HG02852 (cell line): ENCODE data around the gene PER2.

ENCODE experiments used
- ATAC-seq: cut with Tn5 transposase; IDR thresholded peaks from one replicate; pipeline ENCODE4 v1.9.1; 2021; ENCODE audit warnings: mild to moderate bottlenecking, moderate library complexity; ENCODE audit not compliant: unreplicated experiment

The PER2 gene

DNA sequence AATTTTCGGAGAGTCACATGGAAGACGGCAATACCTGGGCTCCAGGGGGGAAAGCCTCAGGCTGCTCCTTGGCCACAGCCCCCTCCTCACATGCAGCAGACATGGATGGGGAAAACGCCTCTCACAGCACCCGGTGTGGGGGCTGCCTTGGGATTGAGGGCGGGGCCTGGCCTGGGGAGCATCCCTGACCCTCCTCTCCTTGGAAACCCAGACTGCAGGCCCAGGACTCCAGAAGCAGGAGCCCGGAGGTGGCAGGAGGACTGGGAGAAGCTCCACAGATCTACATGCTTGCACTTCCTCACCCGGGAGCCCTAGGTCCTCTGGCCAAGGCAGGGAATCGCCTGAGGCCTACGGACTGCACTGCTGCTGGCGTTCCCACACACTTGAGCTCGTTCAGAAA, 36.4 kb downstream of the PER2 start:
- no peak for ATAC-seq

DNA sequence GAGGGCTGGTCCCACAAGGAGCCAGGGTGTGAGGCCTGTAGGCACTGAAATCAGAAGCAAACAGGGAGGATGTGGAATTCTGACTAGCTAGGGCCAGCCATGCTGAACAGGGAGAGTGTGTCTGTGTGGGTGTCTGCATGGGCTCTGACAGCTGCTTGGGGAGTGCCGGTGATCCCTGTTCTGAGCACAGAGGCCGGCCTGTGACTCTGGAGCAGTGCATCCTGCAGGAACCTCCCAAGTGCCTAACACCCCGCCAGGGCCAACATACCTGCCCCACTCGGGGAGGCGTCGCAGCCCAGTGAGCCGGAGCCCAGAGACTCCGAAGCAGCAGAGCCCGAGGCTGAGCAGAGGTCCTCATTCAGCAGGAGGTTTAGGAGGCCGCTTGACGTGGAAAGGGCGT, 37.1 kb downstream of the PER2 start:
- ATAC-seq = no peak

DNA sequence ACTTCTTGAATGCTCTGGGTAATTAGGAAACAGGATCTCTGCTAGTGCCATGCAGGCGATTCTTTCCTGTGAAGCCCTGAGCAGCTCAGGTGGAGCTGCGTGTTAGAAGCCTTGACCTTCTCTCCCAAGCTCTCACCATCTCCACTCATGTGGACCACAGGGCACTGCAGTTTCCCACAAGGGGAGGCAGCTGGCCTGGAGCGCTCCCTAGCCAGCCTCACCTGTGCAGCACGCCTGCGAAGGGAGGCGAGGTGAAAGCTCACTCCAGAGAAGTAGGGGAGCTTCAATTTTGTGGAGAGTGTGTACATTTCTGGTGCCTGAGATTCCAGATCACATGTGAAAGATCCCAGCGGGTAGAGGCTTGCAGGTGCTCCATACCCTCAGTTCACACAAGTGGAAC, 37.5 kb downstream of the PER2 start:
- ATAC-seq = no peak

DNA sequence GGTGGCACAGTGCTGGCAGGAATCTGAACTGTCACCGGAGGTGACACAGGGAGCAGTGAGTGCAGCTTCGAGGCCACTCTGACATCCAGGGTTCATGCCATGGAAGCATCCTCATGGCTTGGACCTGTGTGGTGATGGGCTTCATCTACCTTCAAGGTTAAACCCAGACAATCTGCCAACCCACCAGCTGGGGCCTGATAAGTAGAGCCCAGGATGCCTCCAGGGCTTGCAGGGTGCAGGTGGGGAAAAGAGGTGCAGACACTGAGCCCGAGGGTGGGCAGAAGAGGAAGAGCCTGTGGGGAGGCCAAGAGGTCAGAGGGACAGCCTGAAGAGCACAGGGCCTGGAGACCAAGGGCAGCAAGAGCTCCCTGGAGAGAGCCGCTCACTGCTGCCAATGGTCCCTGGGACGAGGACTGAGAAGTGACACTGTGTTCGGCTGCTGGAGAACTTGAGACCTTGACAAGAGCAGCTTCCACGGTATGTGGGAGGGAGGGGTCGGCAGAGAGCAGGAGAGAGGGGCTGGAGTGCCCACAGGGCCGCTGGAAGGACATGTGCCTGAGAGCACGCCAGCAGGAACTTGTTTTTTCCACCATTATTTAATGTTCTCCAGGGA, 40.5 kb downstream of the PER2 start:
- ATAC-seq = no peak

DNA sequence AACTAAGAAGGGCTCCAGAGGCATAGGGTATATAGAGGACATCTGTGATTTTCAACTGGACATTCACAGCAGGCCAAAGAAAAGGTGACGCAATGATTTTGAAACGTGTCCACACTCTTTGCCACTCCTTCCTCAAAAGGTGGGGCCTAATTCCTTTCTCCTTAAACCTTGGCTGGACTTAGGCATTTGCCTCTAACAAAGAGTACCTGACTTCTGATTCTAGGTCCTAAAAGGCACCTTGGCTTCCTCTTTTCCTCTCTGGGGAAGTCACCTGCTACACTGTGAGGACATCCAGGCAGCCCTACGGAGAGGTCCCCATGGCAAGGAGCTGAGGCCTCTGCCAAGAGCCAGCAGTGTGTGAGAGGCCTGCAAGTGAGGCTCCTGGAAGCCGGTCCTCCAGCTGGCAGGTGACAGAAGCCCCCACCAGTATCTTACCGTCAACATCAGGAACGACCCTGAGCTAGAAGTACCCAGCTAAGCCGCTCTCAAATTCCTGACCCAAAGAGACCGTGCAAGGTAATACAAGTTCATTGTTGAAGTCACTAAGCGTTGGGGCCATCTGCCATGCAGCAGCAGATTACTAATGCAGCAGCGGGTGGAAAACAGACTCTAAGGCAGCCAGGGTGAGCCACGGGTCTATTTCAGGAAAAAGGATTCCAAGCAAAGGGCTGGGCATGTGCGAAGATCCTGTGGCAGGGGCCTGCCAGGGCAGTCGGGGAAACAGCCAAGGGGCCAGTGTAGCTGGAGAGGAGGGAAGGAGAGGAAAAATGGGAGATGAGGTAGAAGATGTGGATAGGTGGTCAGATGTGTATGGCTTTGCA, 41.2 kb downstream of the PER2 start:
- ATAC-seq = no peak

GRCh38 chr2:238244151-238244550, 44.3 kb downstream of the PER2 start:
- no peak for ATAC-seq

GRCh38 chr2:238243496-238244076, 44.8 kb downstream of the PER2 start:
- ATAC-seq = no peak

GRCh38 chr2:238242731-238243495, 45.5 kb downstream of the PER2 start:
- no peak for ATAC-seq

DNA sequence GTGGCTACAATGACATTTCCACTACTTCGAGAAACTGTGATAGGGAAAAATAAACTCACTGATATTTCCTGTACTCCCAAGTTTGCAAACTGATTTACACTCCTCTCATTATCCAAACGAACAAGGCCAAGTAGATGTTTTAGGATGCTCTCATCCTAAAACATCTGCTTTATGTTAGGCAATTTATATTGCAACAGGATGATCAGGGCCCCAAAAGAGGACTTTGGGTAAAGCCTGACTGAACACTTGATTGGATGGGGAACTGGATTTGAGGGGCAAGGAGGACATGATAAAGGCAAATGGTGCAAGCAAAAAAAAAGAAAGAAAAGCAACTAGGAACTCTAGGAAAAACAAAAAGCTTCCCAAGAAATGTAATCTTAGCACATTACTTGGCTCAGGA, 46.4 kb downstream of the PER2 start:
- ATAC-seq = no peak

DNA sequence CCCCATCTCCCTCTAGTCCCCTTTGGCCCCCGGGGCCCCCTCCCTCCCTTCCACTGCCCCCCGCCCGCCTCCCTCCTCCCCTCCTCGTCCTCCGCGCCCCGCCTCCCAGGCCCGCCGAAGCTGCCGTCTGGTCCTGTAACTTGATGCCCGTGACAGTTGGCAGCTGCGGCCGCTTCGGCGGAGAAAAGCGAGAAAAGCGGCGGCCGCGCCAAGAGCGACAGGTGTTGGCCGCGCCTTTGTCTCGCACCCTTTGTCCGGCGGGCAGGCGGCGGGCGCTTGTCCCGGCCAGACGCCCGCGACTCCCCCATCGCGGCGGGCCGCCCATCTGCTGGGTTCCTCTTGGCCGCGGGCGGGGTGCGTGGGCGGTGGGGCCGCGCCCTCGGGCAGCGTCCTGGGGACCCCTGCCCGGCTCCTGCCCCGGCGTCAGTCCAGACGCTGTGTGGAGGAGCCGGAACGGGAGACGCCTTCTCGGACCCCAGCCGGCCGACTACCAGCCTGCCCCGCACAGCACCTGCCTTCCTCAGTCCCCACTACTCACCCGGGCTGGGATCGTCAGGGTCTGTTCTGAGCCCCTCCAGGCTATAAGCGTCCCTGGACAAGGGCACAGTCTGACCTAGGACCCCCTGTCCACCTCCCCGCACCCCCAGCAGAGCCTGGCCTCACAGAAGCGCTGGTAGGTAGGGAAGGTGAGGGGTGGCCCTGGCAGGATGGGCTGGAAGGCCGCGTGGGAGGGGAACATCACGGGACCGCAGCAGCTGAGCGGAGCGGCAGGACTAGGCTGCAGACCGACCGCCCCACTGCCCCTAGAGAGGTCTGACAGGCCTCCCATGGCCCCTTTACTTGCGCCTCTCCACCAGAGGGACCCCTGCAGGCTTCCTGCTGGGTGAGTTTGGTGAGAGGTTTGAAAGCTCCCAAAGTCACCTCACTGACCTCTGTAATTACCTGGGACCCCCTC, 47.4 kb downstream of the PER2 start:
- no peak for ATAC-seq

DNA sequence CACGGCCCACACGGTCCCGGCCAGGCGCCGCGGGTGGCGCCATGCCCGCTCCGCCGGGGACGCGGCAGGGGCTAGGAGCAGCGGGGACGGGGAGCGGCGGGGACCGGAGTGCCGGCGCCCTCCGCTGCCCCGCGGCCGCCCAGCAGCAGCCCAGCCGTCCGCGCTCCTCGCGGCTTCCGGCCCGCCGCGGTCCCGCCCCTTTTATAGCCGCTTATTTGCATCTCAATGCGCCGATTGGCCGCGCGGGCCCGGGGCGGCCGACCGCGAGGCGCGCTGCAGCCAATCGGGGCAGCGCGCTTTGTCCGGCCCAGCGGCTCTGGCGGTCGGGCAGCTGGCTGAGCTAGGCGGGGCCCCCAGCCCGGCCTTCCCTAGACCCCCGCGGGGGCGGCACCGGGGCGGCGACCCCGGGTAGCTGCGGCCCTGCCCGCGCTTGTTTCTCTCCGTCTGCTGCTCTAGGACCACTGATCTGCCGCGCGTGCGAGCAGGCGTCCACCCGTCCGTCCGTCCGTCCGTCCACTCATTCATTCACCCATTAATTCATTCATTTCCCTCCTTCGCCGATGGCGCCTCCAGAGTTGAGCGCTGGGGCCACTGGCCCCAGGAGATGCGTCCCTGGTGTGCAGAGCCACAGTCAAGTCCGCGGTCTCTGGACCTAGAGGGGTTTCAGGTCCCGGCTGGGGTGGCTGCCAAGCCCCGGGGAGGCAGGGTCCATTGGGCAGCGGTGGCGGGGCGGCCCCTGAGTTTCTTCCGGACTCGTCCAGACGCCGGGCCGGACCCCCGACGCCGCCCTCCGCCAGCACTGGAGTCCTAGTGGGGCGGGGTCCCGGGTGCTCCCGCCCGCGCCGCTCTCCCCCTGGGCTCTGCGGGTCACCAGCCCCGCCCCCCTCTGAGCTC, 48.3 kb downstream of the PER2 start, which contains the start of gene HES6:
Gene HES6, minus strand, starts transcription at position 176 of the 894 bp plus-strand sequence. Its CDS starts 133 bp downstream, at position 43.
- peak; percentile 87 for ATAC-seq

DNA sequence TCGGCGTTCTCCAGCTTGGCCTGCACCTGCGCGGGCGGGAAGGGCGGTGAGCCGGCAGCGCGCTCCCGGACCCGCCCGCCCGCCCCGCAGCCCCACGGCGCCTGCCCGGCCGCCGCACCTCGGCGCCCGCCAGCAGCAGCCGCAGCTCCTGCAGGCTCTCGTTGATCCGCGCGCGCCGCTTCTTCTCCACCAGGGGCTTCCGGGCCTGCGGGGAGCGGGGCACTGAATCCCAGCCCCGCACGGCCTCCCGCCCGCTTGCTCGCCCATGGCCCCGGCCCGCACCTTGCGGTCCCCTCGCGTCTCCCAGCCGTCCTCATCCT, 48.9 kb downstream of the PER2 start:
- peak; percentile 13 for ATAC-seq

DNA sequence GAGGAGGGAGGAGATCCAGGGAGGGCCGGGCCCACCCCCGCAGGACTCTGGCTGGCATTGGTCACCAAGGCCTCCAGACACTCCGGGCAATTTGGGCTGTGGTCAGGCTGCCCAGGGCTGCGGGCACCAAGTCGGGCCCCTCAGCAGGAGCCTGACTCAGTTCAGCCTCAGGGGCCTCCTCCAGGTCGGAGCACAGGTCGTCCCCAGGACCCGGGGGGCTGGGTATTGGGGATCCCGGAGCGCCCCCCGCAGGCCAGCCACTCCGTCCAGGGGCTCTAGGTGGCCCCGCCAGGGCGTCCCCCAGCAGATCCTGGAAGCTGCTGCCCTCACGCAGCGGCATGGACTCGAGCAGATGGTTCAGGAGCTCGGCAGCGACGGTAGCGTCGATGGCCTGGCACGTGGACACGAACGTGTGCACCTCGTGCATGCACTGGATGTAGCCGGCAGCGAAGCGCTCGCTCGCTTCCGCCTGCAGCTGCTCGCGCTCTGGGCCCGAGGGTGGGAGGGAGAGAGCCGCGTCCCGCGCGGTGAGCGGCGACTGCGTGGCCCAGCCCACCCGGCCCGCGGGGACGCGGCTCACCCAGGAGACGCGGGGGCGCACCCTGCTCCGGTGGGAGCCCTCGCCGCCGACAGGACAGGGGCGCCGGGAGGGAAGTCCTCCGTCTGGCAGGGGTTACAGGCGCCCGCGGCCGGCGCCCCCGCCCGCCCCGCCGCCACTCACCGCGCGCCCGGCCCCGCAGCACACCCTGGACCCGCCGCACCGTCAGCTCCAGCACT, 49.5 kb downstream of the PER2 start:
- ATAC-seq = no peak

DNA sequence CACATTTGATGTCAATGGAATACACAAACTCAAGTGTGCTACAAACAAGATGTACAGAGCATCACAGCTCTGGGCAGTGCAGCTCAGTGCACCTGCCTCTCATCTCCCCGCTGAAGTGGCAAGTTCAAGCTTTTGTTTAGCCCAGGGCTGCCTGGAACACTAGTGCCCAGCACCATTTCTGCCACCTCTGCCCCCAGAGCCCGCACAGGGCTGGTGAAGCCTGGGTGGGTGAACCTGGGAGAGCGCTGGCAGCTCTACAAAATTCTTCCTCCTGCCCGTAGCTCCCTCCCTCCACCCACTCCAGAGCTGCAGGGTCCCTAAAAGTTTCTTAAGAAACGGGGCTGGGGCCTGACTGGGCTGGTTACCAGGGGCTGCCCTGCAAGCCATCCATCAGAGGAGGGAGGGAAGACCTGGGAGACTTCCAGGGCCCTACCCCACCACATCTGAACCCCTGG, 50.1 kb downstream of the PER2 start:
- no peak for ATAC-seq

- ATAC-seq = no peak
Measured at GRCh38 chr2:238237431-238238135, 50.8 kb downstream of the PER2 start.

DNA sequence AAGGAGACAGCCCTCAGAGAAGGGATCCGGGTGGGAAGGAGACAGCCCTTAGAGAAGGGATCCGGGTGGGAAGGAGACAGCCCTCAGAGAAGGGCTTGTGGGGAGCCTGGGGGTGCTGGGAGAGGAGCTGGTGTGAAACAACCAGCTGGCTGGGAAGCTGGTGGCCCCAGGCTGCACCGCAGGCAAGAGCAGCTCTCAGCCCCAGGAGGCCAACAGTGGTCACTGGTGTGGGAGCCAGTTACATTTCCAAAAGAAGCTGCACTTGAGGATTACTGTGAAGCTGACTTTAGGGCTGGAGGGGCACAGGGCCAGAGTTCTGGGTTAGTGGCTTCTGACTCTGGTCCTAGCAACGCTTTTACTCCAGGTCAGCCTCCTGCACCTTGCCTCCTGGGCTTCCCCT, 51.8 kb downstream of the PER2 start:
- no peak for ATAC-seq

DNA sequence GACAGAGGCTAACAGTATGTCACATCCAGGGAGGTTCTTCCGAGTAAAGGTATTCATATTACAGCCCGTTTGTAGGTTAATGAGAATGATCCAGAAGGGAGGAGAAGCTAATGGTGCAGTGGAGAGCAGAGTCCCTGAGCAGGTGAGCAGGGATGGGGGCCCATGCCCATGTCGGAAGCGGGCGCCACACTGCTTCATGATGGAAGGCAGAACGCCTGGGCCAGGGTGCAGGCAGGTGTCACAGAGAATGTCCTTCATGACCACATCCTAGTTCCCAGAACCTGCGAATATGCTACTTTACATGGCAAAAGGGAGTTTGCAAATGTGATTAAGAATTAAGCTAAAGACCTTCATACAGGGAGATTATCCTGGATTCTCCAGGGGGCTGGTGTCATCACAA, 52.6 kb downstream of the PER2 start:
- ATAC-seq = no peak

DNA sequence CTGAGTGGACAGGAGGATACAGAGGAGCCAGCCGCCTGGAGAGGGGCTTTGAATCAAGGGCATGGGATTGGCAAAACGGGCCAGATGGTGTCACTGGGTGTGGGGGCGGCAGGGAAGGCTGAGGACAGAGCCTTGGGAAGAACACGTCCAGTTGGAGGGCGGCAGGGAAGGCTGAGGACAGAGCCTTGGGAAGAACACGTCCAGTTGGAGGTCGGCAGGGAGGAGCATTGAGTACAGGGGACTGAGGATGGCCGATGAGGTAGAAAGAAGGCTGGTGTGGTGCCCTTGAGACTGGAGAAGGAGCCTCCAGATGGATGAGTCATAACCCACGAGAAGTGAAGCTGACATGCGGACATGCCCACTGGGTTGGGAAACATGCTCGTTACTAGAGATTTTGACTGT, 53.1 kb downstream of the PER2 start:
- no peak for ATAC-seq
